Psoas muscle (tissue), 8 donors: ENCODE data around the gene SPRYD4. TPM values are rescaled to one million over a fixed set of nuclear protein-coding genes. Genes with fewer than 3 reads are reported as not detected.

ENCODE experiments used
- ATAC-seq, 4 donors: fragments of 200-7000 bp; cut with Tn5 transposase; one replicate each; pipeline ENCODE4 v1.9.1; 2020; ENCODE audit warnings: moderate library complexity in 3 of 4, mild to moderate bottlenecking in 2 of 4
- DNase-seq, 2 donors: peaks; one replicate each; pipeline ENCODE4 v3.0.0-alpha.2; 2020
- H3K27ac ChIP-seq: fragments of 200-600 bp; one replicate; pipeline ENCODE4 v1.8.0; 2022
- H3K27me3 ChIP-seq, 3 donors: fragments of 200-600 bp in 1 of 3; one replicate each; pipeline versions ENCODE4 v1.6.1 to v1.8.0; 2013 to 2022; ENCODE audit warnings: low read length in 2 of 3, mild to moderate bottlenecking in 2 of 3, moderate library complexity in 1 of 3; ENCODE audit not compliant: insufficient read depth in 3 of 3
- H3K36me3 ChIP-seq, 2 donors: fragments of 200-600 bp in 1 of 2; one replicate each; pipeline versions ENCODE4 v1.6.1 to v1.8.0; 2013 to 2022; ENCODE audit warnings: low read depth in 1 of 2, mild to moderate bottlenecking in 1 of 2, moderate library complexity in 1 of 2; ENCODE audit not compliant: insufficient read depth in 1 of 2
- H3K4me1 ChIP-seq: fragments of 200-600 bp; one replicate; pipeline ENCODE4 v1.8.0; 2022
- H3K4me3 ChIP-seq: fragments of 200-600 bp; one replicate; pipeline ENCODE4 v1.8.0; 2022; ENCODE audit warnings: mild to moderate bottlenecking
- H3K9me3 ChIP-seq: fragments of 200-600 bp; one replicate; pipeline ENCODE4 v1.8.0; 2022
- WGBS, 3 donors: extraction: QIAGEN DNeasy Blood & Tissue Kit; methylation state at CpG; one replicate each; pipeline versions ENCODE4 v1.1.6 to v1.1.7; 2013; 5-methylcytosine and 5-hydroxymethylcytosine counted together
- intact Hi-C, 2 donors: fragments of 100-400 bp; cut with DNase I; formaldehyde crosslinking; loops; one replicate each; pipeline versions ENCODE4 v1.11.0 to v1.14.2; 2022
- polyA plus RNA-seq, 3 donors: library from polyadenylated mRNA; stranded (reverse); fragments of 200-250 nt; gene quantifications; one replicate each; pipeline ENCODE4 v1.2.3, GENCODE V29; 2013
- total RNA-seq, 4 donors: library from RNA; stranded (reverse); fragmentation: NEBNext Ultra II Directional in 2 of 4; extraction: Animal tissue kit (Norgen Biotek cat#: 25700) in 2 of 4; gene quantifications; one replicate each; pipeline versions ENCODE4 v1.2.1 to v1.2.4, GENCODE V29; 2021 to 2023
- TF ChIP-seq, protein P1 (sequence below): fragments of 200-600 bp; IDR thresholded peaks from one replicate; pipeline ENCODE4 v1.8.0; 2022; ENCODE audit warnings: antibody characterized with exemption
- donor health status: healthy with polysubstance abuse.
- donor health status: DM: no; HTN: no; CAD: no; lungs with moderate emphysema.
- donor health status: Bipolar disorder and iron deficiency.
- donor health status: healthy.
- donor health status: DM: yes; HTN: yes; CAD: no.
- donor health status: DM: no; HTN: no; CAD: no.
- donor health status: DM: no; HTN: no; CAD: no.
- donor health status: DM: yes; HTN: yes; CAD: no.

Gene SPRYD4
- total and polyA plus RNA-seq, 7 donors, result 1.7 to 4.6 (median 3.5) TPM

DNA sequence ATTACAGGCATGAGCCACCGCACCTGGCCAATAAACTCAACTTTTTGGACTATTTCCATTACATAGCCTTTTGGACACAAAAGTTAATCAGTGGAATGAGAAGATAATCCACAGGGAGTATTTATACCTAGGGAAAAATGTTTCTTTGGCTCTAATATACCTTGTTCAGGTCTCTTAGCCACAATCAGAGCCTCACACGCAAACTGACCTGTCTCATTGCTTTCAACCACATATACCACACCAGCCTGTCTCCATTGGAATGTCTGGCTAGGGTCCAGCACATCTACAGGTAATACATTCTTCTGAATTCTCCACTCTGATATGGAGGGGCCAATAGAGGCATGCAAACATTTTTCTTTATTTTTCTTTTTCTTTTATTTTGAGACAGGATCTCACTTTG lies 49.5 kb downstream of the SPRYD4 start:
- Histone ChIP-seq H3K27me3 (no peaks in the 10 kb centered on the region), H3K4me1 (peaks cover 4% of the 10 kb centered on the region), H3K36me3 (no peaks in the 10 kb centered on the region), H3K27ac (no peak overlapping the region), H3K4me3 (no peak overlapping the region), H3K9me3 (no peaks in the 10 kb centered on the region)
- DNase-seq, result no peak
- TF ChIP-seq, protein P1, sequence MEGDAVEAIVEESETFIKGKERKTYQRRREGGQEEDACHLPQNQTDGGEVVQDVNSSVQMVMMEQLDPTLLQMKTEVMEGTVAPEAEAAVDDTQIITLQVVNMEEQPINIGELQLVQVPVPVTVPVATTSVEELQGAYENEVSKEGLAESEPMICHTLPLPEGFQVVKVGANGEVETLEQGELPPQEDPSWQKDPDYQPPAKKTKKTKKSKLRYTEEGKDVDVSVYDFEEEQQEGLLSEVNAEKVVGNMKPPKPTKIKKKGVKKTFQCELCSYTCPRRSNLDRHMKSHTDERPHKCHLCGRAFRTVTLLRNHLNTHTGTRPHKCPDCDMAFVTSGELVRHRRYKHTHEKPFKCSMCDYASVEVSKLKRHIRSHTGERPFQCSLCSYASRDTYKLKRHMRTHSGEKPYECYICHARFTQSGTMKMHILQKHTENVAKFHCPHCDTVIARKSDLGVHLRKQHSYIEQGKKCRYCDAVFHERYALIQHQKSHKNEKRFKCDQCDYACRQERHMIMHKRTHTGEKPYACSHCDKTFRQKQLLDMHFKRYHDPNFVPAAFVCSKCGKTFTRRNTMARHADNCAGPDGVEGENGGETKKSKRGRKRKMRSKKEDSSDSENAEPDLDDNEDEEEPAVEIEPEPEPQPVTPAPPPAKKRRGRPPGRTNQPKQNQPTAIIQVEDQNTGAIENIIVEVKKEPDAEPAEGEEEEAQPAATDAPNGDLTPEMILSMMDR, result no peak
- intact Hi-C loops, result loop anchor here (2.0 to 10.0 kb wide), 3 partner anchors 119 to 487 kb away; partner anchors contain the start of gene ZBTB39 (in 1 of the 2)
- WGBS, 3 donors, result 82 to 93% (median 89%) methylated on average over 2 of the region's 2 CpGs
- ATAC-seq, result no peak

DNA sequence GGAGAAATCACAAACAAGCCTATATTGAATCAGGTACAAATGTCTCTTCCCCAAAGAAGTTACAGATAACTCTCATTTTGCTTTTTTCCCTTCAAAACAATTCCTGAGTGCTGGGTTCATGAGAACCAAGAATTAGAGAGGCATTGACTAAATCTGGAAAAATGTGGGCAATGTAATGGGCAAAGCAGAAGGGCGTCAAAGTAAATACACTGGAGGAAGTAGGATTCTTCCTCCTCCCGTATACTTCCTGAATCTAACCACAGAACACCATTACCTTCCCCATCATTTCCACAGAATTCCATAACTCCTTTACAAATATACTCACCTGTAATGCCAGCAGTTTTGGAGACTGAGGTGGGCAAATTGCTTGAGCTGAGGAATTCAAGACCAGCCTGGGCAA lies 50.2 kb downstream of the SPRYD4 start:
- intact Hi-C loops, result loop anchor here (10.0 kb wide), 2 partner anchors 476 to 486 kb away; partner anchors contain the start of gene ZBTB39 (in 1 of the 2)
- Histone ChIP-seq H3K9me3 (no peaks in the 10 kb centered on the region), H3K27ac (no peak overlapping the region), H3K36me3 (no peaks in the 10 kb centered on the region), H3K27me3 (no peaks in the 10 kb centered on the region), H3K4me3 (no peak overlapping the region), H3K4me1 (peaks cover 4% of the 10 kb centered on the region)
- no peak for ATAC-seq
- TF ChIP-seq, protein P1, result no peak
- WGBS, 3 donors, result 57 to 84% (median 75%) methylated on average over 2 of the region's 2 CpGs
- no peak for DNase-seq

DNA sequence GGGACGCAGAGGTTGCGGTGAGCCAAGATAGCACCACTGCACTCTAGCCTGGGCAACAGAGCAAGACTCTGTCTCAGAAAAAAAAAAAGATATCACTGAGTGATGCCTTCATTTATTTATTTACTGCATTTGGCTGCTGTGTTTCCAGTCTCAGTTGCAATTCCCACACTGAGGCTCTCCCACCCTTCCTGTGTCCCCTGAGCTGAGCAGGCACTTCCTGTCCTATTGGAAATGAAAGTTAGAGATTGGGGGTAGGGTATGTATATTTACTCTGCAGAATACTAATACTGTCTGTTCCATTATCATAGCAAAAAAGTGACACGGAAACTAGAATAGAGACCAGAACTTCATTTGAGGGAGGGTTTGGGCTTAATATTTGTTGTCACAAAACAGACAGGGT lies 51.7 kb downstream of the SPRYD4 start:
- H3K27me3 ChIP-seq, result no peaks in the 10 kb centered on the region
- intact Hi-C loops, result loop anchor here in 1 of 2 donors (5.0 kb wide), 1 partner anchor 112 kb away; the partner anchor contains the start of gene BAZ2A
- TF ChIP-seq, protein P1, result no peak
- no peaks in the 10 kb centered on the region for H3K4me1 ChIP-seq
- WGBS, 3 donors, result 58 to 71% (median 68%) methylated on average over 3 of the region's 3 CpGs
- H3K27ac ChIP-seq, result peak overlapping the region; percentile 77
- DNase-seq (no peak), ATAC-seq (peak in 1 of 4 donors; percentile 41)
- no peaks in the 10 kb centered on the region for H3K9me3 ChIP-seq
- no peaks in the 10 kb centered on the region for H3K36me3 ChIP-seq
- peak overlapping the region; percentile 71 for H3K4me3 ChIP-seq

DNA sequence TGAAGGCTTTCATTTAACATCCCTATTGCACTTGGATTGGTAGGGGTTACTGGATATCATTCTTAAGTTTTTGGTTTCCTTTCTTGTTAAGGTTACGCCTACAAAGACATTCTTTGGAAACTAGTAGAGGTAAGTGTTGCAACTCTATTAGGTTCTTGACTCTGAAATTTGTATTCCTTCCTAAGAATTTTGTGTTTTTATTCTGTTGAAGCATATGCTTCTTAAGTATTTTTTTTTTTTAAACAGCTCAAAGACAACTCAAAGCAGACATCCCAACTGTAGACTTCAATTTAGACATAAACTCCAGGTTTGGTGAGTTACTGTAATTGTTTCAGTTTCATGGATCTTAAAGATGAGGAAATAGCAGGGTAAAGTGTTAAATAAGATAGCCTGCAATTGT lies 52.1 kb downstream of the SPRYD4 start:
- Histone ChIP-seq H3K27ac (peak overlapping the region; percentile 77), H3K4me1 (no peaks in the 10 kb centered on the region), H3K9me3 (no peaks in the 10 kb centered on the region), H3K27me3 (no peaks in the 10 kb centered on the region), H3K36me3 (no peaks in the 10 kb centered on the region), H3K4me3 (peak overlapping the region; percentile 71)
- 51 to 74% (median 60%) methylated on average over 1 of the region's 1 CpG for WGBS, 3 donors
- DNase-seq, result no peak
- intact Hi-C loops, result loop anchor here in 1 of 2 donors (5.0 kb wide), 1 partner anchor 112 kb away; the partner anchor contains the start of gene BAZ2A
- ATAC-seq, result peak in 1 of 4 donors; percentile 36
- TF ChIP-seq, protein P1, result no peak

DNA sequence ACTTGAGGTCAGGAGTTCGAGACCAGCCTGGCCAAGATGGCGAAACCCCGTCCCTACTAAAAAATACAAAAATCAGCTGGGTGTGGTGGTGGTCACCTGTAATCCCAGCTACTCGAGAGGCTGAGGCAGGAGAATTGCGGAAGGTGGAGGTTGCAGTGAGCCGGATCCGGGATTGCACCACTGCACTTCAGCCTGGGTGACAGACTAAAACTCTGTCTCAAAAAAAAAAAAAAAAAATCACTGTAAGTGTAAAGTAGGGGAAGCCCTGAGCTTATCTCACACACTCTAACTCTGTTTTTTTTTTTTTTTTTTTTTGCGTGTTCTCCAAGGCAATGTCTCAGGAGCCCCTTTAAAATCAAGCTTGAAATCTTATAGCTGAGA lies 52.8 kb downstream of the SPRYD4 start:
- WGBS, 3 donors, result 45 to 52% (median 48%) methylated on average over 8 of the region's 8 CpGs
- TF ChIP-seq, protein P1, result no peak
- Histone ChIP-seq H3K4me1 (no peaks in the 10 kb centered on the region), H3K27ac (peak overlapping the region; percentile 77), H3K27me3 (no peaks in the 10 kb centered on the region), H3K9me3 (no peaks in the 10 kb centered on the region), H3K36me3 (no peaks in the 10 kb centered on the region), H3K4me3 (peak overlapping the region; percentile 71)
- ATAC-seq (peak in 3 of 4 donors; percentile 27 to 53 (median 39)), DNase-seq (no peak)
- intact Hi-C loops, result loop anchor here in 1 of 2 donors (5.0 kb wide), 1 partner anchor 111 kb away; the partner anchor contains the start of gene BAZ2A
